ENCODE results near the gene ASPHD2. TPM values are rescaled to one million over a fixed set of nuclear protein-coding genes. Genes with fewer than 3 reads are reported as not detected.

ASPHD2 gene
- total and polyA plus RNA-seq, 2 of the 13 experiments (the other 11 are each of a cell fraction or from before 2014, with no cell fraction given) = 0.04 TPM

DNA sequence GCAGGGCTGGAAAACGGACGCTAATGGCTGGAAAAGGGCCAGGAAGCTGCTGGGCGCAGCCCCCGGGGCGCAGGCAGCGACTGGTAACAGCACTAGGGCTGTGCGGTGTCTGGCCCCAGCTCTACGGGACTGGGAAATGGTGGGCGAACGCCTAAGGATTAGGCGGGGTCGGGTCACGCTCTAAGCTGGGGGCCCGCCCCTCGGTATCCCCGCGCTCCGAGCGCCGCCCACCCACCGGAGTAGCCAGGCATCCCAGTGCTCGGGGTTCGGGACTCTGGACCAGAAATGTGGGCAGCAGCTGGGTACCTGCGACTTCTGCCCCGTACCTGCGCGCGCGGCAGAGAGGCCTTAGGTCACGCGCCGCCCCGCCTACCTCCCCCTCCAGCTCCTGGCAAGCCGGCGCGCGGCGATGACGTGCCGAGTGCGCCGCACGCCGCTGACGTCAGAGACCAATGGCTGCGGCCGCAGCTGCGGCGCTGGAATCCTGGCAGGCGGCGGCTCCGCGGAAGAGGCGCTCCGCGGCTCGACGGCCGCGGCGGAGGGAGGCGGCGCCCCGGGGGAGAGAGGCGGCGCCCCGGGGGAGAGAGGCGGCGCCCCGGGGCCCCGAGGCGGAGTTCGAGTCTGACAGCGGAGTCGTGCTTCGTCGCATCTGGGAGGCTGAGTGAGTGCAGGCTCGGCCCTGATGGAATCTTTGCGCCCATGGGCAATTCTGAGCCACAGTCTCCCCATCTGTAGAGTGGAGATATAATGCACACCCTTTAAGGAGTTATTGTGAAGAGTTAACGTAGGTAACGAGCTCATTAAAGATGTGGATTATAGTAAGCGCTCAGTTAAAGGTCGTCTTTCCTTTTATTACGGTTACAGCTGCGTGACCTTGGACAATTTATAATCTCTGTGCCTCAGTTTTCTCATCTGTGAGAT, 54.6 kb downstream of the ASPHD2 start, which contains the start of the genes HPS4 and SRRD (continued):
- TF ChIP-seq, protein P1, sequence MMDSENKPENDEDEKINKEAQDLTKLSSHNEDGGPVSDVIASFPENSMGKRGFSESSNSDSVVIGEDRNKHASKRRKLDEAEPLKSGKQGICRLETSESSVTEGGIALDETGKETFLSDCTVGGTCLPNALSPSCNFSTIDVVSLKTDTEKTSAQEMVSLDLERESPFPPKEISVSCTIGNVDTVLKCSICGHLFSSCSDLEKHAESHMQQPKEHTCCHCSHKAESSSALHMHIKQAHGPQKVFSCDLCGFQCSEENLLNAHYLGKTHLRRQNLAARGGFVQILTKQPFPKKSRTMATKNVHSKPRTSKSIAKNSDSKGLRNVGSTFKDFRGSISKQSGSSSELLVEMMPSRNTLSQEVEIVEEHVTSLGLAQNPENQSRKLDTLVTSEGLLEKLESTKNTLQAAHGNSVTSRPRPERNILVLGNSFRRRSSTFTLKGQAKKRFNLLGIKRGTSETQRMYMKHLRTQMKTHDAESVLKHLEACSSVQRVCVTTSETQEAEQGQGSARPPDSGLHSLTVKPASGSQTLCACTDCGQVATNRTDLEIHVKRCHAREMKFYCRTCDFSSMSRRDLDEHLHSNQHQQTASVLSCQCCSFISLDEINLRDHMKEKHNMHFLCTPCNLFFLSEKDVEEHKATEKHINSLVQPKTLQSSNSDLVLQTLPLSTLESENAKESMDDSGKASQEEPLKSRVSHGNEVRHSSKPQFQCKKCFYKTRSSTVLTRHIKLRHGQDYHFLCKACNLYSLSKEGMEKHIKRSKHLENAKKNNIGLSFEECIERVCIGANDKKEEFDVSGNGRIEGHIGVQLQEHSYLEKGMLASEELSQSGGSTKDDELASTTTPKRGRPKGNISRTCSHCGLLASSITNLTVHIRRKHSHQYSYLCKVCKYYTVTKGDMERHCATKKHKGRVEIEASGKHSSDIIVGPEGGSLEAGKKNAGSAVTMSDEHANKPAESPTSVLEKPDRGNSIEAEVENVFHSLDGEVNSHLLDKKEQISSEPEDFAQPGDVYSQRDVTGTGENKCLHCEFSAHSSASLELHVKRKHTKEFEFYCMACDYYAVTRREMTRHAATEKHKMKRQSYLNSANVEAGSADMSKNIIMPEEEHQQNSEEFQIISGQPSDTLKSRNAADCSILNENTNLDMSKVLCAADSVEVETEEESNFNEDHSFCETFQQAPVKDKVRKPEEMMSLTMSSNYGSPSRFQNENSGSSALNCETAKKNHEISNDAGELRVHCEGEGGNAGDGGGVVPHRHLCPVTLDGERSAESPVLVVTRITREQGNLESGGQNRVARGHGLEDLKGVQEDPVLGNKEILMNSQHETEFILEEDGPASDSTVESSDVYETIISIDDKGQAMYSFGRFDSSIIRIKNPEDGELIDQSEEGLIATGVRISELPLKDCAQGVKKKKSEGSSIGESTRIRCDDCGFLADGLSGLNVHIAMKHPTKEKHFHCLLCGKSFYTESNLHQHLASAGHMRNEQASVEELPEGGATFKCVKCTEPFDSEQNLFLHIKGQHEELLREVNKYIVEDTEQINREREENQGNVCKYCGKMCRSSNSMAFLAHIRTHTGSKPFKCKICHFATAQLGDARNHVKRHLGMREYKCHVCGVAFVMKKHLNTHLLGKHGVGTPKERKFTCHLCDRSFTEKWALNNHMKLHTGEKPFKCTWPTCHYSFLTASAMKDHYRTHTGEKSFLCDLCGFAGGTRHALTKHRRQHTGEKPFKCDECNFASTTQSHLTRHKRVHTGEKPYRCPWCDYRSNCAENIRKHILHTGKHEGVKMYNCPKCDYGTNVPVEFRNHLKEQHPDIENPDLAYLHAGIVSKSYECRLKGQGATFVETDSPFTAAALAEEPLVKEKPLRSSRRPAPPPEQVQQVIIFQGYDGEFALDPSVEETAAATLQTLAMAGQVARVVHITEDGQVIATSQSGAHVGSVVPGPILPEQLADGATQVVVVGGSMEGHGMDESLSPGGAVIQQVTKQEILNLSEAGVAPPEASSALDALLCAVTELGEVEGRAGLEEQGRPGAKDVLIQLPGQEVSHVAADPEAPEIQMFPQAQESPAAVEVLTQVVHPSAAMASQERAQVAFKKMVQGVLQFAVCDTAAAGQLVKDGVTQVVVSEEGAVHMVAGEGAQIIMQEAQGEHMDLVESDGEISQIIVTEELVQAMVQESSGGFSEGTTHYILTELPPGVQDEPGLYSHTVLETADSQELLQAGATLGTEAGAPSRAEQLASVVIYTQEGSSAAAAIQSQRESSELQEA (CRISPR knock-in tag; IDR thresholded peaks at IDR 0.05; ENCODE audit: not compliant biosample characterization) = peak; percentile 66
- TF ChIP-seq ZNF563 (CRISPR knock-in tag; IDR thresholded peaks at IDR 0.05) (peak; percentile 33; the same call in 1 of the 2 replicates), KDM1A (CRISPR knock-in tag; IDR thresholded peaks at IDR 0.05) (peak; percentile 98), GLI4 (CRISPR knock-in tag; IDR thresholded peaks at IDR 0.05; ENCODE audit: borderline replicate concordance) (0 out of 2 replicates have a peak, but pooled peaks have one; percentile 68)
- TF ChIP-seq, protein P2, sequence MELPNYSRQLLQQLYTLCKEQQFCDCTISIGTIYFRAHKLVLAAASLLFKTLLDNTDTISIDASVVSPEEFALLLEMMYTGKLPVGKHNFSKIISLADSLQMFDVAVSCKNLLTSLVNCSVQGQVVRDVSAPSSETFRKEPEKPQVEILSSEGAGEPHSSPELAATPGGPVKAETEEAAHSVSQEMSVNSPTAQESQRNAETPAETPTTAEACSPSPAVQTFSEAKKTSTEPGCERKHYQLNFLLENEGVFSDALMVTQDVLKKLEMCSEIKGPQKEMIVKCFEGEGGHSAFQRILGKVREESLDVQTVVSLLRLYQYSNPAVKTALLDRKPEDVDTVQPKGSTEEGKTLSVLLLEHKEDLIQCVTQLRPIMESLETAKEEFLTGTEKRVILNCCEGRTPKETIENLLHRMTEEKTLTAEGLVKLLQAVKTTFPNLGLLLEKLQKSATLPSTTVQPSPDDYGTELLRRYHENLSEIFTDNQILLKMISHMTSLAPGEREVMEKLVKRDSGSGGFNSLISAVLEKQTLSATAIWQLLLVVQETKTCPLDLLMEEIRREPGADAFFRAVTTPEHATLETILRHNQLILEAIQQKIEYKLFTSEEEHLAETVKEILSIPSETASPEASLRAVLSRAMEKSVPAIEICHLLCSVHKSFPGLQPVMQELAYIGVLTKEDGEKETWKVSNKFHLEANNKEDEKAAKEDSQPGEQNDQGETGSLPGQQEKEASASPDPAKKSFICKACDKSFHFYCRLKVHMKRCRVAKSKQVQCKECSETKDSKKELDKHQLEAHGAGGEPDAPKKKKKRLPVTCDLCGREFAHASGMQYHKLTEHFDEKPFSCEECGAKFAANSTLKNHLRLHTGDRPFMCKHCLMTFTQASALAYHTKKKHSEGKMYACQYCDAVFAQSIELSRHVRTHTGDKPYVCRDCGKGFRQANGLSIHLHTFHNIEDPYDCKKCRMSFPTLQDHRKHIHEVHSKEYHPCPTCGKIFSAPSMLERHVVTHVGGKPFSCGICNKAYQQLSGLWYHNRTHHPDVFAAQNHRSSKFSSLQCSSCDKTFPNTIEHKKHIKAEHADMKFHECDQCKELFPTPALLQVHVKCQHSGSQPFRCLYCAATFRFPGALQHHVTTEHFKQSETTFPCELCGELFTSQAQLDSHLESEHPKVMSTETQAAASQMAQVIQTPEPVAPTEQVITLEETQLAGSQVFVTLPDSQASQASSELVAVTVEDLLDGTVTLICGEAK (IDR thresholded peaks at IDR 0.05) = no peak
- TF ChIP-seq, protein P2 (CRISPR knock-in tag; IDR thresholded peaks at IDR 0.05) = no peak; the same call in 1 of the 2 replicates

Data from HepG2 (cell line).